Activated CD8-positive, alpha-beta T cell treated with anti-CD3 and anti-CD28 coated beads for 36 hours (primary cell): Measurements from ENCODE around the gene PTMS. TPM values are rescaled to one million over a fixed set of nuclear protein-coding genes. Genes with fewer than 3 reads are reported as not detected.
A peak's percentile ranks its signal among the peaks of the same experiment; 100 is the strongest.

Experiments used
- ATAC-seq: fragments of 200-7000 bp; cut with Tn5 transposase; one replicate; pipeline ENCODE4 v1.10.0; 2021; ENCODE audit warnings: mild to moderate bottlenecking, moderate library complexity
- CTCF ChIA-PET: fragments of 350-600 bp; sonication (Branson Sonifier 250); formaldehyde crosslinking; loops from one replicate; lab custom pipeline; 2021; ENCODE audit warnings: antibody characterized with exemption; lab: Charles Lee
- POLR2A ChIA-PET: fragments of 350-600 bp; sonication (Branson Sonifier 250); formaldehyde crosslinking; loops from one replicate; lab custom pipeline; 2021; ENCODE audit warnings: antibody characterized with exemption; lab: Charles Lee
- DNase-seq: peaks from one replicate; pipeline ENCODE4 v3.0.0-alpha.2; 2020
- H3K27ac Mint-ChIP-seq: one replicate; pipeline ENCODE4 v1.8.0; 2021; ENCODE audit warnings: mild to moderate bottlenecking, mixed read lengths
- H3K27me3 Mint-ChIP-seq: one replicate; pipeline ENCODE4 v1.8.0; 2021; ENCODE audit warnings: mixed read lengths
- H3K36me3 Mint-ChIP-seq: one replicate; pipeline ENCODE4 v1.8.0; 2021; ENCODE audit warnings: low read depth, mixed read lengths
- H3K4me1 Mint-ChIP-seq: one replicate; pipeline ENCODE4 v1.8.0; 2021; ENCODE audit warnings: low read depth, mixed read lengths
- H3K4me3 Mint-ChIP-seq: one replicate; pipeline ENCODE4 v1.8.0; 2021; ENCODE audit warnings: mild to moderate bottlenecking, moderate library complexity, mixed read lengths
- H3K9me3 Mint-ChIP-seq: one replicate; pipeline ENCODE4 v1.8.0; 2021; ENCODE audit warnings: mixed read lengths
- CTCF ChIP-seq: fragments of 200-600 bp; IDR thresholded peaks from one replicate; pipeline ENCODE4 v1.8.0; 2022; ENCODE audit warnings: antibody characterized with exemption, mild to moderate bottlenecking
- intact Hi-C: fragments of 100-400 bp; cut with micrococcal nuclease; formaldehyde crosslinking; loops from one replicate; pipeline ENCODE4 v1.10.0; 2022
- total RNA-seq, 2 experiments: library from RNA; stranded (reverse); gene quantifications; one replicate each; pipeline ENCODE4 v1.2.3, GENCODE V29; 2021

PTMS gene
- total RNA-seq, 2 experiments from 2014 or later = 78.6 TPM

- Mint-ChIP-seq H3K4me1 (peaks cover 69% of the 10 kb centered on the region), H3K27me3 (no peaks in the 10 kb centered on the region), H3K27ac (no peak overlapping the region), H3K4me3 (peak overlapping the region; percentile 31), H3K36me3 (peaks cover 3% of the 10 kb centered on the region), H3K9me3 (no peaks in the 10 kb centered on the region)
- ChIA-PET CTCF (interaction anchor here (0.9 to 10.0 kb wide), 5 partner anchors 9 to 88 kb away, joined by 3 to 117 read pairs (median 4); partner anchors contain the start of genes MLF2 and PTMS), POLR2A (no interaction called here)
- no peak for DNase-seq
- no peak for TF ChIP-seq CTCF
- ATAC-seq = no peak
- intact Hi-C loops = loop anchor here (5.0 kb wide), 1 partner anchor 43 kb away; the partner anchor contains the start of gene P3H3
These were observed 17.7 kb downstream of the PTMS start for GRCh38 chr12:6783828-6784227.

- Mint-ChIP-seq H3K27ac (no peak overlapping the region), H3K4me1 (peaks cover 69% of the 10 kb centered on the region), H3K9me3 (no peaks in the 10 kb centered on the region), H3K4me3 (no peak overlapping the region), H3K36me3 (peaks cover 1% of the 10 kb centered on the region), H3K27me3 (no peaks in the 10 kb centered on the region)
- no peak for ATAC-seq
- intact Hi-C loops = loop anchor here (5.0 kb wide), 1 partner anchor 43 kb away; the partner anchor contains the start of gene P3H3
- no peak for DNase-seq
- POLR2A ChIA-PET = interaction anchor here (1.1 kb wide), 1 partner anchor 18 kb away, joined by 3 read pairs; no protein-coding TSS in a partner anchor
- no peak for TF ChIP-seq CTCF
- CTCF ChIA-PET = interaction anchor here (1.0 to 10.0 kb wide), 5 partner anchors 9 to 87 kb away, joined by 3 to 117 read pairs (median 4); partner anchors contain the start of genes MLF2 and PTMS
These were observed 18.1 kb downstream of the PTMS start for GRCh38 chr12:6784296-6784695.

GRCh38 chr12:6784761-6785160, 18.6 kb downstream of the PTMS start:
- no peaks in the 10 kb centered on the region for H3K9me3 Mint-ChIP-seq
- H3K4me1 Mint-ChIP-seq = peaks cover 69% of the 10 kb centered on the region
- ATAC-seq (no peak), DNase-seq (no peak)
- peaks cover 1% of the 10 kb centered on the region for H3K27me3 Mint-ChIP-seq
- intact Hi-C loops = loop anchor here (5.0 kb wide), 1 partner anchor 43 kb away; the partner anchor contains the start of gene P3H3
- ChIA-PET POLR2A (interaction anchor here (0.5 to 1.4 kb wide), 3 partner anchors 10 to 18 kb away, joined by 3 read pairs; no protein-coding TSS in a partner anchor), CTCF (interaction anchor here (1.1 to 10.0 kb wide), 4 partner anchors 18 to 87 kb away, joined by 3 to 117 read pairs (median 6); partner anchors contain the start of genes MLF2 and PTMS)
- H3K27ac Mint-ChIP-seq = no peak overlapping the region
- H3K4me3 Mint-ChIP-seq = no peak overlapping the region
- H3K36me3 Mint-ChIP-seq = peaks cover 2% of the 10 kb centered on the region
- TF ChIP-seq CTCF = no peak

- peak overlapping the region; percentile 14 for H3K27ac Mint-ChIP-seq
- POLR2A ChIA-PET = interaction anchor here (1.2 to 1.8 kb wide), 3 partner anchors 8 to 27 kb away, joined by 3 to 6 read pairs (median 3); partner anchors contain the start of gene LAG3
- H3K36me3 Mint-ChIP-seq = peaks cover 3% of the 10 kb centered on the region
- intact Hi-C loops = no loop called here
- H3K4me1 Mint-ChIP-seq = peaks cover 70% of the 10 kb centered on the region
- no peak for DNase-seq
- H3K9me3 Mint-ChIP-seq = no peaks in the 10 kb centered on the region
- CTCF ChIA-PET = interaction anchor here (0.7 to 1.7 kb wide), 7 partner anchors 8 to 40 kb away, joined by 3 to 7 read pairs (median 3); no protein-coding TSS in a partner anchor
- no peak for TF ChIP-seq CTCF
- H3K27me3 Mint-ChIP-seq = peaks cover 2% of the 10 kb centered on the region
- H3K4me3 Mint-ChIP-seq = no peak overlapping the region
- peak; percentile 9 for ATAC-seq
These were observed 20.4 kb downstream of the PTMS start for GRCh38 chr12:6786416-6787094.
